GM10266 (cell line): ENCODE measurements around the gene CUX1.

ENCODE experiments used
- DNase-seq: peaks from one replicate; pipeline ENCODE4 v3.0.0; 2012; ENCODE audit errors: extremely low spot score
- CTCF ChIP-seq: IDR thresholded peaks from 2 replicates; pipeline ENCODE4 v1.5.1; 2012; ENCODE audit warnings: mild to moderate bottlenecking, low read depth; ENCODE audit not compliant: control insufficient read depth, insufficient read depth; ENCODE audit errors: missing control alignments

CUX1 gene

GRCh38 chr7:102304668-102305067 is 487.2 kb downstream of the CUX1 start:
- DNase-seq, result no peak
- no peak for TF ChIP-seq CTCF

GRCh38 chr7:102305414-102306268 is 488.2 kb downstream of the CUX1 start:
- no peak for TF ChIP-seq CTCF
- DNase-seq, result no peak

DNA sequence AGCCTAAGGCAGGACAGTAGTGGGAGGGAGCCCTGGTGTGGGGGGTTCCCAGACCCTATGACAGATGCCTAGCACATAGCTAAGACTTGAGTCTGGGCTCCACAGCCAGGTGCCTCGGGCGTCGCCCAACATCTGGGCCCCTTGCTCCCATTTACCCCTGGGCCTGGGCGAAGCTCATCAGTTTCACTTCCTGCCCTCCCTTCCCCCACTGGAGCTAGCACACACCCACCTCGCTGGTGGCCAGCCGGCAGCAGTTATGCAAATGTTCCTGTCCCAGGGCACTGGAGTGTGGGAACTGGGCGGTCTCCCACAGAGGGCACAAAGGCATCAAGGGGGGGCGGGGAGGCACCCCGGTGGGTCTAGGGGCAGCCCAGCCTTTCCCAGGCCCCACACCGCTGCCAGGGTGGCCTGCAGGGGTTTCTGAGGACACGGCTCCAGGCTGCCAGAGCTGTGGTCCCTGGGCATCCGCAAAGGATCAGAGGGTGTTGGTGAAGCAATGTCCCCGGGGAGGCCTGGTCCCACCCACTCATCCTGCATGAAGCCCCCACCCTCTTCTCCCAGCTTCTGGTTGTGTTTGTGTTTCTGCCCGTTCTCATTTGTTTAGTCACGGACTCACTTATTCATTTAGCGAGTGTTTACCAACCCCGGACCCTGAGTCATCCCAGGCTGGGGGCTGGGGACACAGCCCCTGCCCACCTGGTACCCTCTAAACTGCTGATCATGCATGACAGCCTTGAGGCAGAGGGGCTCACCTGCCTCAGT is 489.7 kb downstream of the CUX1 start:
- peak; percentile 81 for DNase-seq

DNA sequence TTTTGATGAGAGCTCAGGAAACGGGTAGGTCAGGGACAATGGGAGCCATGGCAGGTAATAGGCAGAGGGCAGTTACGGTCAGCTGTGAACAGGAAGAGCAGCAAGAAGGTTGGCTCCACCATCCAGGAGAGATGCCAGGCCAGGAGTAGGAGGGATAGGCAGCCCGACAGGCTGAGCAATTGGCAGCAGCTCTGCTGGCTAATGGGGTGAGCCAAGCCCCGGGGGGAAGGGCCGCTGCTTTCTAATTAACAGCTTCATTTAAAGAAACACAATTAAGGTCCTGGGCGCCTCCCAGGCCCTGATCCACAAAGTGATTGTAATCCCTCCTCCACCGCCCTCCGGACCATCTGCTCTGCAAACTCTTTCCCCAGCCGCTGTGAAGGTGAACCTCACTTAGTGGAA is 493.0 kb downstream of the CUX1 start:
- no peak for TF ChIP-seq CTCF
- no peak for DNase-seq

More for the DNA sequence above, 489.7 kb downstream of the CUX1 start:
- TF ChIP-seq CTCF, result no peak

- no peak for TF ChIP-seq CTCF
- no peak for DNase-seq
Observed at GRCh38 chr7:102312317-102312716, 494.9 kb downstream of the CUX1 start.

DNA sequence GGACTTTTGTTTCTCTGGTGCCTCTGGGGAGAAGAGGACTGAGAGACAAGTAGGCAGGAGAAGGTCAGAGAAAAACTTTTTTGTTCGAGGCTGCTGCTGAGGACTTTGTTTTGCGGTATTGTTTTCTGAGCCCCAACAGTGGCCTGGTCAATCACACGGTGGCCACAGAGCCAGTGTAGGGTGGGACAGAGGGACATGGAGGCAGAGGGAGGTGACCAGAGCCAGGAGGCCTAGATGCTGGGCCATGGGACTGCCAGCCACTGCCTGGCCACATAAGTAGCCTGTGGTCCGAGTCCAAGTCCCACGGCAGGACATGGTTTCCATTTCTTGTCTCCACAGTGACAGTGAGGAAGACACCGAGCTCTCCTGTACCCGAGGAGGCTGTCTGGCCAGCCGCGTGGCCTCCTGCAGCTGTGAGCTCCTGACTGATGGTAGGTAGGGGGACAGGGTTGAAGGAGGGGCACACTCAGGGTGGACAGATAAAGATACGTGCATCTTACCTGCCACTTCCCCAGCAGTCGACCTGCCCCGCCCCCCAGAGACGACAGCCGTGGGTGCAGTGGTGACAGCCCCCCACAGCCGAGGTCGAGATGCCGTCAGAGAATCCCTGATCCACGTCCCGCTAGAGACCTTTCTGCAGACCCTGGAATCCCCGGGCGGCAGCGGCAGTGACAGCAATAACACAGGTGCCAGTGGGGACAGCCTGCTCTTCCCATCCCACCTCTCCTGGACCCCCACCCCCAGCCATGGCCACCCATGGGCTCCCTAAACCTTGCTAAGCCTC is 496.8 kb downstream of the CUX1 start:
- DNase-seq, result no peak
- no peak for TF ChIP-seq CTCF
